ENCODE data around the gene AFDN. TPM values are rescaled to one million over a fixed set of nuclear protein-coding genes. Genes with fewer than 3 reads are reported as not detected.

The AFDN gene
- total RNA-seq, 3 donors from 2014 or later (not counting 1 experiment from before 2014, with no cell fraction given), result 6.3 to 9.3 (median 7.9) TPM

- Mint-ChIP-seq H3K4me1 (peaks cover 5 to 6% of the 10 kb centered on the region in 2 donors), H3K27ac (no peak overlapping the region), H3K36me3 (no peaks in the 10 kb centered on the region), H3K9me3 (no peaks in the 10 kb centered on the region), H3K27me3 (ENCODE audit: low read depth in 2 of 2) (peaks cover 24 to 66% of the 10 kb centered on the region in 2 donors), H3K4me3 (no peak overlapping the region)
- no peak overlapping the region for H3K27ac ChIP-seq (ENCODE audit: low read length)
- no peak overlapping the region for H3K4me3 ChIP-seq (ENCODE audit: low read length)
- TF ChIP-seq, protein P1, sequence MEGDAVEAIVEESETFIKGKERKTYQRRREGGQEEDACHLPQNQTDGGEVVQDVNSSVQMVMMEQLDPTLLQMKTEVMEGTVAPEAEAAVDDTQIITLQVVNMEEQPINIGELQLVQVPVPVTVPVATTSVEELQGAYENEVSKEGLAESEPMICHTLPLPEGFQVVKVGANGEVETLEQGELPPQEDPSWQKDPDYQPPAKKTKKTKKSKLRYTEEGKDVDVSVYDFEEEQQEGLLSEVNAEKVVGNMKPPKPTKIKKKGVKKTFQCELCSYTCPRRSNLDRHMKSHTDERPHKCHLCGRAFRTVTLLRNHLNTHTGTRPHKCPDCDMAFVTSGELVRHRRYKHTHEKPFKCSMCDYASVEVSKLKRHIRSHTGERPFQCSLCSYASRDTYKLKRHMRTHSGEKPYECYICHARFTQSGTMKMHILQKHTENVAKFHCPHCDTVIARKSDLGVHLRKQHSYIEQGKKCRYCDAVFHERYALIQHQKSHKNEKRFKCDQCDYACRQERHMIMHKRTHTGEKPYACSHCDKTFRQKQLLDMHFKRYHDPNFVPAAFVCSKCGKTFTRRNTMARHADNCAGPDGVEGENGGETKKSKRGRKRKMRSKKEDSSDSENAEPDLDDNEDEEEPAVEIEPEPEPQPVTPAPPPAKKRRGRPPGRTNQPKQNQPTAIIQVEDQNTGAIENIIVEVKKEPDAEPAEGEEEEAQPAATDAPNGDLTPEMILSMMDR (IDR thresholded peaks at IDR 0.05), result no peak
- no CpG with 5 or more reads among the region's 2 CpGs for WGBS (ENCODE audit: insufficient coverage)
- H3K9me3 ChIP-seq (ENCODE audit: control insufficient read depth, insufficient read depth, low read length), result no peaks in the 10 kb centered on the region
- intact Hi-C loops (cut with micrococcal nuclease), result no loop called here
- DNase-seq, result no peak
- no peaks in the 10 kb centered on the region for H3K4me1 ChIP-seq (ENCODE audit: control insufficient read depth, insufficient read depth, low read length)
- H3K36me3 ChIP-seq (ENCODE audit: control insufficient read depth, insufficient read depth, low read length), result no peaks in the 10 kb centered on the region
- H3K27me3 ChIP-seq (ENCODE audit: control insufficient read depth, insufficient read depth, low read length), result peaks cover 5% of the 10 kb centered on the region
- ATAC-seq, result peak in 2 of 3 donors; percentile 48 to 70
Observed at GRCh38 chr6:167851370-167851952, 24.8 kb downstream of the AFDN start.

- Histone ChIP-seq H3K4me3 (ENCODE audit: low read length) (no peak overlapping the region), H3K27ac (ENCODE audit: low read length) (no peak overlapping the region), H3K4me1 (ENCODE audit: control insufficient read depth, insufficient read depth, low read length) (no peaks in the 10 kb centered on the region), H3K36me3 (ENCODE audit: control insufficient read depth, insufficient read depth, low read length) (no peaks in the 10 kb centered on the region), H3K9me3 (ENCODE audit: control insufficient read depth, insufficient read depth, low read length) (no peaks in the 10 kb centered on the region), H3K27me3 (ENCODE audit: control insufficient read depth, insufficient read depth, low read length) (peaks cover 5% of the 10 kb centered on the region)
- Mint-ChIP-seq H3K4me1 (peaks cover 5 to 6% of the 10 kb centered on the region in 2 donors), H3K4me3 (no peak overlapping the region), H3K9me3 (peaks cover 2 to 3% of the 10 kb centered on the region in 2 donors), H3K27me3 (ENCODE audit: low read depth in 2 of 2) (peaks cover 15 to 60% of the 10 kb centered on the region in 2 donors), H3K27ac (no peak overlapping the region), H3K36me3 (no peaks in the 10 kb centered on the region)
- intact Hi-C loops (cut with micrococcal nuclease), result no loop called here
- WGBS (ENCODE audit: insufficient coverage), result 91% methylated on average over 5 of the region's 6 CpGs
- DNase-seq (no peak), ATAC-seq (no peak)
- TF ChIP-seq, protein P1 (IDR thresholded peaks at IDR 0.05), result no peak
Observed at GRCh38 chr6:167855825-167856425, 29.2 kb downstream of the AFDN start.

DNA sequence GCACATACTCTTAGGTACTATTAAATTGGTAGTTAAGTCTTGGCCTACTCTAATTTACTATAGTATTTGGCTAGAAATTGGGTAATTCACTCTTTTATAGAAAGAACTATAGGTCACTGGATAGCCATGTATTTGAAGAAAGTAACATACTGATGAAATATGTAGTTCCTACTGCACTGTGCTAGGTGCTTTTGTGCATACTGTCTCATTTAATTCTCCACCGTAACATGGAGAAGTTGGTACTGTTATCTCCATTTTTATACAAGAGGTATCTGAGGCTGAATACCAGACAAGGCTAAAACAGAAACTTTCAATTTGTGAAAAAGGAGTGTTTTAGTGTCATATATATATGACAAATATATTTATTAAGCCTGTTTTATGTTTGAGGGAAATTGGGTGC, 29.8 kb downstream of the AFDN start:
- DNase-seq (no peak), ATAC-seq (no peak)
- no peak overlapping the region for H3K4me3 Mint-ChIP-seq
- TF ChIP-seq, protein P1 (IDR thresholded peaks at IDR 0.05), result no peak
- Histone ChIP-seq H3K27ac (ENCODE audit: low read length) (no peak overlapping the region), H3K27me3 (ENCODE audit: control insufficient read depth, insufficient read depth, low read length) (peaks cover 3% of the 10 kb centered on the region), H3K4me3 (ENCODE audit: low read length) (no peak overlapping the region), H3K9me3 (ENCODE audit: control insufficient read depth, insufficient read depth, low read length) (no peaks in the 10 kb centered on the region), H3K36me3 (ENCODE audit: control insufficient read depth, insufficient read depth, low read length) (no peaks in the 10 kb centered on the region), H3K4me1 (ENCODE audit: control insufficient read depth, insufficient read depth, low read length) (no peaks in the 10 kb centered on the region)
- no CpG with 5 or more reads among the region's 1 CpG for WGBS (ENCODE audit: insufficient coverage)
- peaks cover 15 to 59% of the 10 kb centered on the region in 2 donors for H3K27me3 Mint-ChIP-seq (ENCODE audit: low read depth in 2 of 2)
- peaks cover under 1 to 1% of the 10 kb centered on the region in 2 donors for H3K4me1 Mint-ChIP-seq
- intact Hi-C loops (cut with micrococcal nuclease), result no loop called here
- peaks cover 2 to 3% of the 10 kb centered on the region in 2 donors for H3K9me3 Mint-ChIP-seq
- no peaks in the 10 kb centered on the region for H3K36me3 Mint-ChIP-seq
- no peak overlapping the region for H3K27ac Mint-ChIP-seq

Measured in natural killer cell (primary cell).